Measurements from ENCODE around the gene PHB1. TPM values are rescaled to one million over a fixed set of nuclear protein-coding genes. Genes with fewer than 3 reads are reported as not detected.

PHB1 gene
- total RNA-seq, 1 experiment from 2014 or later, result 367 TPM

- Histone ChIP-seq H3K36me3 (ENCODE audit: control insufficient read depth, insufficient read depth, low read length) (no peaks in the 10 kb centered on the region), H3K9me3 (ENCODE audit: control insufficient read depth, insufficient read depth, low read depth, low read length) (no peaks in the 10 kb centered on the region), H3K4me1 (ENCODE audit: control insufficient read depth, insufficient read depth, low read length) (no peaks in the 10 kb centered on the region), H3K27me3 (ENCODE audit: control insufficient read depth, insufficient read depth, low read length) (peaks cover 12% of the 10 kb centered on the region), H3K4me3 (ENCODE audit: low read depth in 2 of 2, low read length in 2 of 2) (no peak overlapping the region), H3K27ac (ENCODE audit: low read length) (no peak overlapping the region)
- ATAC-seq (no peak), DNase-seq (ENCODE audit: low read depth, low spot score) (no peak)
- BruUV-seq (replicated peaks), result no TSS peak
- intact Hi-C loops (cut with micrococcal nuclease; ENCODE audit: unreplicated experiment), result no loop called here
- TF ChIP-seq, protein P1, sequence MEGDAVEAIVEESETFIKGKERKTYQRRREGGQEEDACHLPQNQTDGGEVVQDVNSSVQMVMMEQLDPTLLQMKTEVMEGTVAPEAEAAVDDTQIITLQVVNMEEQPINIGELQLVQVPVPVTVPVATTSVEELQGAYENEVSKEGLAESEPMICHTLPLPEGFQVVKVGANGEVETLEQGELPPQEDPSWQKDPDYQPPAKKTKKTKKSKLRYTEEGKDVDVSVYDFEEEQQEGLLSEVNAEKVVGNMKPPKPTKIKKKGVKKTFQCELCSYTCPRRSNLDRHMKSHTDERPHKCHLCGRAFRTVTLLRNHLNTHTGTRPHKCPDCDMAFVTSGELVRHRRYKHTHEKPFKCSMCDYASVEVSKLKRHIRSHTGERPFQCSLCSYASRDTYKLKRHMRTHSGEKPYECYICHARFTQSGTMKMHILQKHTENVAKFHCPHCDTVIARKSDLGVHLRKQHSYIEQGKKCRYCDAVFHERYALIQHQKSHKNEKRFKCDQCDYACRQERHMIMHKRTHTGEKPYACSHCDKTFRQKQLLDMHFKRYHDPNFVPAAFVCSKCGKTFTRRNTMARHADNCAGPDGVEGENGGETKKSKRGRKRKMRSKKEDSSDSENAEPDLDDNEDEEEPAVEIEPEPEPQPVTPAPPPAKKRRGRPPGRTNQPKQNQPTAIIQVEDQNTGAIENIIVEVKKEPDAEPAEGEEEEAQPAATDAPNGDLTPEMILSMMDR (IDR thresholded peaks at IDR 0.05), result no peak
- TF ChIP-seq REST (IDR thresholded peaks at IDR 0.05; ENCODE audit: insufficient read depth in 1 of 2, low read depth in 2 of 2, low read length in 1 of 2) (no peak), SIN3A (IDR thresholded peaks at IDR 0.05; ENCODE audit: borderline replicate concordance, insufficient read depth, low read depth, low read length) (no peak), POLR2AphosphoS5 (IDR thresholded peaks at IDR 0.05; ENCODE audit: low read depth, low read length) (no peak), TCF7L2 (IDR thresholded peaks at IDR 0.05; ENCODE audit: low read depth, low read length) (no peak)
- ChIA-PET CTCF (interaction anchor here (0.6 kb wide), 1 partner anchor 202 kb away, joined by 7 read pairs; no protein-coding TSS in a partner anchor), POLR2A (no interaction called here)
- in situ Hi-C loops (cut with HindIII; ENCODE audit: low pct_unique_long_range_greater_than_20kb, low sequenced_read_pairs), result no loop called here
These were observed 44.8 kb upstream of the PHB1 start for GRCh38 chr17:49459401-49459984.

- H3K4me3 ChIP-seq (ENCODE audit: low read depth in 2 of 2, low read length in 2 of 2), result no peak overlapping the region
- DNase-seq (ENCODE audit: low read depth, low spot score), result no peak
These were observed 43.2 kb upstream of the PHB1 start for GRCh38 chr17:49457564-49458535.

More at GRCh38 chr17:49457564-49458535, 43.2 kb upstream of the PHB1 start:
- CTCF ChIA-PET, result no interaction called here
- in situ Hi-C loops (cut with HindIII; ENCODE audit: low pct_unique_long_range_greater_than_20kb, low sequenced_read_pairs) (no loop called here), intact Hi-C loops (cut with micrococcal nuclease; ENCODE audit: unreplicated experiment) (no loop called here)
- Histone ChIP-seq H3K9me3 (ENCODE audit: control insufficient read depth, insufficient read depth, low read depth, low read length) (no peaks in the 10 kb centered on the region), H3K36me3 (ENCODE audit: control insufficient read depth, insufficient read depth, low read length) (no peaks in the 10 kb centered on the region), H3K27ac (ENCODE audit: low read length) (no peak overlapping the region), H3K4me1 (ENCODE audit: control insufficient read depth, insufficient read depth, low read length) (no peaks in the 10 kb centered on the region; the same call in 1 of the 2 replicates), H3K27me3 (ENCODE audit: control insufficient read depth, insufficient read depth, low read length) (peaks cover 7% of the 10 kb centered on the region)
- no TSS peak for BruUV-seq (replicated peaks)
- ATAC-seq, result no peak
- POLR2A ChIA-PET, result interaction anchor here (0.5 to 0.6 kb wide), 2 partner anchors 81 to 562 kb away, joined by 4 to 5 read pairs; no protein-coding TSS in a partner anchor
- TF ChIP-seq TCF7L2 (IDR thresholded peaks at IDR 0.05; ENCODE audit: low read depth, low read length), result no peak
- TF ChIP-seq SIN3A (IDR thresholded peaks at IDR 0.05; ENCODE audit: borderline replicate concordance, insufficient read depth, low read depth, low read length), result no peak
- TF ChIP-seq, protein P1 (IDR thresholded peaks at IDR 0.05), result no peak
- TF ChIP-seq POLR2AphosphoS5 (IDR thresholded peaks at IDR 0.05; ENCODE audit: low read depth, low read length), result no peak
- TF ChIP-seq REST (IDR thresholded peaks at IDR 0.05; ENCODE audit: insufficient read depth in 1 of 2, low read depth in 2 of 2, low read length in 1 of 2), result no peak
